Measurements from ENCODE around the gene ARHGEF3.
A peak's percentile ranks its signal among the peaks of the same experiment; 100 is the strongest.

The ARHGEF3 gene

GRCh38 chr3:56811546-56812202 lies 9.9 kb upstream of the ARHGEF3 start:
- ChIA-PET CTCF (interaction anchor here (0.6 to 4.9 kb wide), 4 partner anchors 11 to 178 kb away, joined by 3 to 44 read pairs (median 4); partner anchors contain the start of gene ARHGEF3), POLR2A (no interaction called here)
- no peaks in the 10 kb centered on the region for H3K9me3 ChIP-seq (ENCODE audit: control insufficient read depth, insufficient read depth, low read depth, low read length)

DNA sequence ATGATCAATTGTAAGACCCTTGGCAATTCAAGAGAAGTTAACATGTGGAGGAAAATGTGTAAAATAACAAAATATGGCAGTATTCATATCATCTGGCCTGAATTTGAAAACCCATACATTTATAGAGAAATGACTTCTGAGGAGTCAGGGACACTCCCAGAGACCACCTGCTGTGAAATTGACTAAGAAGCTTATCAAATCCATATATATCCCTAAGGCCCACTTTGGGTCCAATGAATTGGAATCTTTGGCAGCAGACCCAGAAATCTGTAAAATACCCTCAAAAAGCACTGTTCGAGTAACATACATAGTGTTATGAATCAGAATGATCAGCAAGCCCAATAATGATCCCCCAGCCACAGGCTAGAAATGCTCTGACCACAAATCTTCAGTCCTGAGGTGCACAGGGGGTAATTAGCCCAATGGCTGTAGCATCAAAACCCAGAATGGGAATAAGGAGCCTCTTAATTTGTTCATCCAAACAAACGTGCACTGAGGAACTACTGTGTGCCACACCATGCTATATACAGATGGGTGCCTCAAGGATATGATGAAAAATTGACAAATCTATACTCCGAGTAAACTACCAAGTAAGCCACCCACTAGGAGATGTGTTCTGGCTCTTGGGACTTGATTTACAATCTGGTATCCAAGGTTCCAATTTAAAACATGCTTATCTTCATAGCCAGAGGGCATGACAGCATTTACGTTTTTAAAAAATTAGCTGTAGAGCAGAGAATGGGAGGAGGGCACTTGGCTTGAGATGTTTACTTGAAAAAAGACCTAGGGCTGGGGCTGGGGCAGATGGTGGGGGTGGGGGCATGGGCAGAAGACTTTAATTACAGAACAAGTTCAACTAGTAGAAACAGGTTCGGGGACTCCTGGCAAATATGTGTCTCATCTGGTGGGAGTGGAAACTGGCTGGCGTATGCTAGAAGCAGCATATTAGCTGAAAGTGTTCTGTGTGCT lies 9.1 kb upstream of the ARHGEF3 start:
- H3K9me3 ChIP-seq (ENCODE audit: control insufficient read depth, insufficient read depth, low read depth, low read length), result no peaks in the 10 kb centered on the region
- H3K27ac ChIP-seq (ENCODE audit: extremely low read depth, low read depth, low read length), result no peak overlapping the region; the same call in 1 of the 2 replicates
- ChIA-PET POLR2A (interaction anchor here (0.7 kb wide), 1 partner anchor 14 kb away, joined by 5 read pairs; no protein-coding TSS in a partner anchor), CTCF (interaction anchor here (0.6 to 4.9 kb wide), 2 partner anchors 10 to 149 kb away, joined by 3 to 44 read pairs; partner anchors contain the start of gene ARHGEF3)
- peaks cover 30% of the 10 kb centered on the region for H3K4me1 ChIP-seq (ENCODE audit: control insufficient read depth, insufficient read depth, low read length)
- TF ChIP-seq ZNF239 (tag by site-specific recombination; IDR thresholded peaks at IDR 0.05) (no peak), PRDM10 (tag by site-specific recombination; IDR thresholded peaks at IDR 0.05) (0 out of 2 replicates have a peak, but pooled peaks have one; percentile 10), HOXD13 (CRISPR knock-in tag; IDR thresholded peaks at IDR 0.05; ENCODE audit: borderline replicate concordance) (no peak), PRDM6 (tag by site-specific recombination; IDR thresholded peaks at IDR 0.05) (peak; percentile 50; the same call in 1 of the 2 replicates), ZNF785 (tag by site-specific recombination; IDR thresholded peaks at IDR 0.05) (no peak), KLF9 (tag by site-specific recombination; IDR thresholded peaks at IDR 0.05; ENCODE audit: low read depth) (no peak), ZNF223 (tag by site-specific recombination; IDR thresholded peaks at IDR 0.05) (no peak), ZNF664 (tag by site-specific recombination; IDR thresholded peaks at IDR 0.05) (peak; percentile 67; the same call in 1 of the 2 replicates), ZFP41 (tag by site-specific recombination; IDR thresholded peaks at IDR 0.05; ENCODE audit: borderline replicate concordance) (no peak), ZNF248 (tag by site-specific recombination; IDR thresholded peaks at IDR 0.05) (no peak), WT1 (tag by site-specific recombination; IDR thresholded peaks at IDR 0.05) (peak; percentile 70), SP7 (tag by site-specific recombination; IDR thresholded peaks at IDR 0.05) (peak; percentile 75; the same call in 1 of the 2 replicates), OSR2 (tag by site-specific recombination; IDR thresholded peaks at IDR 0.05) (peak; percentile 43; the same call in 1 of the 2 replicates), GLI4 (tag by site-specific recombination; IDR thresholded peaks at IDR 0.05) (no peak)
- H3K36me3 ChIP-seq (ENCODE audit: control insufficient read depth in 2 of 2, insufficient read depth in 1 of 2, low read length in 2 of 2), result no peaks in the 10 kb centered on the region
- H3K4me3 ChIP-seq (ENCODE audit: low read depth, low read length), result no peak overlapping the region

More at GRCh38 chr3:56811546-56812202, 9.9 kb upstream of the ARHGEF3 start:
- Histone ChIP-seq H3K36me3 (ENCODE audit: control insufficient read depth in 2 of 2, insufficient read depth in 1 of 2, low read length in 2 of 2) (no peaks in the 10 kb centered on the region), H3K4me1 (ENCODE audit: control insufficient read depth, insufficient read depth, low read length) (peaks cover 30% of the 10 kb centered on the region), H3K27ac (ENCODE audit: extremely low read depth, low read depth, low read length) (no peak overlapping the region), H3K4me3 (ENCODE audit: low read depth, low read length) (no peak overlapping the region)
- TF ChIP-seq ZBTB48 (tag by site-specific recombination; IDR thresholded peaks at IDR 0.05) (no peak), ZNF121 (tag by site-specific recombination; IDR thresholded peaks at IDR 0.05) (no peak), ZNF239 (tag by site-specific recombination; IDR thresholded peaks at IDR 0.05) (no peak), ZNF510 (tag by site-specific recombination; IDR thresholded peaks at IDR 0.05; ENCODE audit: insufficient replicate concordance) (no peak), ZNF830 (tag by site-specific recombination; IDR thresholded peaks at IDR 0.05; ENCODE audit: low read depth) (no peak), ZNF560 (tag by site-specific recombination; IDR thresholded peaks at IDR 0.05; ENCODE audit: borderline replicate concordance) (no peak), ZNF747 (tag by site-specific recombination; IDR thresholded peaks at IDR 0.05) (no peak), ZNF561 (tag by site-specific recombination; IDR thresholded peaks at IDR 0.05; ENCODE audit: borderline replicate concordance) (no peak), ZSCAN23 (tag by site-specific recombination; IDR thresholded peaks at IDR 0.05) (no peak), SALL2 (tag by site-specific recombination; IDR thresholded peaks at IDR 0.05; ENCODE audit: borderline replicate concordance) (no peak)
- TF ChIP-seq, protein P1, sequence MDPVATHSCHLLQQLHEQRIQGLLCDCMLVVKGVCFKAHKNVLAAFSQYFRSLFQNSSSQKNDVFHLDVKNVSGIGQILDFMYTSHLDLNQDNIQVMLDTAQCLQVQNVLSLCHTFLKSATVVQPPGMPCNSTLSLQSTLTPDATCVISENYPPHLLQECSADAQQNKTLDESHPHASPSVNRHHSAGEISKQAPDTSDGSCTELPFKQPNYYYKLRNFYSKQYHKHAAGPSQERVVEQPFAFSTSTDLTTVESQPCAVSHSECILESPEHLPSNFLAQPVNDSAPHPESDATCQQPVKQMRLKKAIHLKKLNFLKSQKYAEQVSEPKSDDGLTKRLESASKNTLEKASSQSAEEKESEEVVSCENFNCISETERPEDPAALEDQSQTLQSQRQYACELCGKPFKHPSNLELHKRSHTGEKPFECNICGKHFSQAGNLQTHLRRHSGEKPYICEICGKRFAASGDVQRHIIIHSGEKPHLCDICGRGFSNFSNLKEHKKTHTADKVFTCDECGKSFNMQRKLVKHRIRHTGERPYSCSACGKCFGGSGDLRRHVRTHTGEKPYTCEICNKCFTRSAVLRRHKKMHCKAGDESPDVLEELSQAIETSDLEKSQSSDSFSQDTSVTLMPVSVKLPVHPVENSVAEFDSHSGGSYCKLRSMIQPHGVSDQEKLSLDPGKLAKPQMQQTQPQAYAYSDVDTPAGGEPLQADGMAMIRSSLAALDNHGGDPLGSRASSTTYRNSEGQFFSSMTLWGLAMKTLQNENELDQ (tag by site-specific recombination; IDR thresholded peaks at IDR 0.05; ENCODE audit: low read depth), result no peak

Data from HEK293 (cell line).